HepG2 (cell line): Measurements from ENCODE around the gene DGKG. TPM values are rescaled to one million over a fixed set of nuclear protein-coding genes. Genes with fewer than 3 reads are reported as not detected.

Experiments used
- ASH2L ChIP-seq: fragments of 300-600, 200-600 bp; sonication (generic); IDR thresholded peaks from 2 replicates; pipeline ENCODE4 v1.7.0; 2017; ENCODE audit warnings: low read depth, mild to moderate bottlenecking, moderate library complexity, mixed read lengths, low read length; ENCODE audit not compliant: insufficient read length
- EHMT2 ChIP-seq: fragments of 200-600 bp; sonication (generic); IDR thresholded peaks from 2 replicates; pipeline ENCODE4 v1.7.0; 2017; ENCODE audit warnings: antibody characterized with exemption, low read depth, low read length, borderline replicate concordance
- KLF12 ChIP-seq: sonication (generic); formaldehyde crosslinking; IDR thresholded peaks from 2 replicates; pipeline ENCODE4 v1.4.0; 2020; ENCODE audit warnings: missing genetic modification reagents, borderline replicate concordance
- PAF1 ChIP-seq: IDR thresholded peaks from 2 replicates; pipeline ENCODE4 v1.6.1; 2016; ENCODE audit warnings: missing genetic modification reagents, missing compliant biosample characterization
- PHF5A ChIP-seq: IDR thresholded peaks from one replicate; pipeline ENCODE4 v1.6.1; 2018; ENCODE audit warnings: low read depth, missing genetic modification reagents; ENCODE audit not compliant: unreplicated experiment
- POLR2AphosphoS5 ChIP-seq: IDR thresholded peaks from 2 replicates; pipeline ENCODE4 v1.6.1; 2012; ENCODE audit warnings: low read depth, low read length
- PRPF4 ChIP-seq: fragments of 200-400 bp; formaldehyde crosslinking; IDR thresholded peaks from 2 replicates; pipeline ENCODE4 v1.6.1; 2016; ENCODE audit warnings: low read length, low read depth; ENCODE audit not compliant: poor library complexity, severe bottlenecking
- RARA ChIP-seq: IDR thresholded peaks from 2 replicates; pipeline ENCODE4 v1.6.1; 2016; ENCODE audit warnings: missing genetic modification reagents, missing compliant biosample characterization
- RARG ChIP-seq: sonication (generic); formaldehyde crosslinking; IDR thresholded peaks from 2 replicates; pipeline ENCODE4 v1.4.0; 2020; ENCODE audit warnings: low read depth, mild to moderate bottlenecking, missing genetic modification reagents
- RNF2 ChIP-seq: fragments of 450-650 bp; conservative IDR thresholded peaks from 2 replicates; pipeline ENCODE4 v1.6.1; 2016; ENCODE audit warnings: low read depth
- SKI ChIP-seq: fragments of 450-650 bp; IDR thresholded peaks from one replicate; pipeline ENCODE4 v1.6.1; 2018; ENCODE audit warnings: mild to moderate bottlenecking; ENCODE audit not compliant: partially characterized antibody
- ZNF224 ChIP-seq: sonication (generic); formaldehyde crosslinking; IDR thresholded peaks from 2 replicates; pipeline ENCODE4 v1.5.0; 2020; ENCODE audit warnings: mild to moderate bottlenecking, missing genetic modification reagents
- ZNF232 ChIP-seq: sonication (generic); formaldehyde crosslinking; IDR thresholded peaks from 2 replicates; pipeline ENCODE4 v1.4.0; 2020; ENCODE audit warnings: missing genetic modification reagents, borderline replicate concordance
- ZNF530 ChIP-seq: sonication (generic); formaldehyde crosslinking; IDR thresholded peaks from 2 replicates; pipeline ENCODE4 v1.5.0; 2020; ENCODE audit warnings: low read depth, mild to moderate bottlenecking, missing genetic modification reagents
- ZNF619 ChIP-seq: sonication (generic); formaldehyde crosslinking; IDR thresholded peaks from 2 replicates; pipeline ENCODE4 v1.4.0; 2020; ENCODE audit warnings: mild to moderate bottlenecking, missing genetic modification reagents
- ZNF674 ChIP-seq: sonication (generic); formaldehyde crosslinking; IDR thresholded peaks from 2 replicates; pipeline ENCODE4 v1.5.0; 2020; ENCODE audit warnings: low read depth, mild to moderate bottlenecking, missing genetic modification reagents
- ZNF713 ChIP-seq: sonication (generic); formaldehyde crosslinking; IDR thresholded peaks from 2 replicates; pipeline ENCODE4 v1.4.0; 2020; ENCODE audit warnings: mild to moderate bottlenecking, missing genetic modification reagents
- polyA plus RNA-seq, 8 experiments: library from polyadenylated mRNA; depleted of rRNA in 3 of 8; stranded (reverse) in 7 of 8; unstranded in 1 of 8; fragments of >200 nt; fragmentation: Illumina TruSeq in 4 of 8; extraction: Trizol in 4 of 8; gene quantifications; 2 replicates each; pipeline versions ENCODE4 v1.2.1 to v1.2.3, GENCODE V29; 2011 to 2016; ENCODE audit warnings: low read depth in 4 of 8, missing spikeins in 1 of 8, mixed read lengths in 1 of 8; ENCODE audit not compliant: insufficient read depth in 1 of 8
- total RNA-seq, 5 experiments: library from RNA; depleted of rRNA; stranded (reverse); fragments of >200 nt; fragmentation: Illumina TruSeq; extraction: Trizol; gene quantifications; 2 replicates each; pipeline ENCODE4 v1.2.3, GENCODE V29; 2016; ENCODE audit warnings: low read depth in 1 of 5
- TF ChIP-seq, protein P1 (sequence below): IDR thresholded peaks from 2 replicates; pipeline ENCODE4 v1.6.1; 2016
- TF ChIP-seq, protein P2 (sequence below): sonication (generic); formaldehyde crosslinking; IDR thresholded peaks from 2 replicates; pipeline ENCODE4 v1.4.0; 2020; ENCODE audit warnings: missing genetic modification reagents
- TF ChIP-seq, protein P3 (sequence below): IDR thresholded peaks from 2 replicates; pipeline ENCODE4 v1.6.1; 2016
- TF ChIP-seq, protein P4 (sequence below): sonication (generic); formaldehyde crosslinking; IDR thresholded peaks from 2 replicates; pipeline ENCODE4 v1.4.0; 2020; ENCODE audit warnings: missing genetic modification reagents, mild to moderate bottlenecking, borderline replicate concordance

Gene DGKG
- total and polyA plus RNA-seq, 2 of the 13 experiments (the other 11 are each of a cell fraction or from before 2014, with no cell fraction given) = 3.8 to 6.2 TPM

DNA sequence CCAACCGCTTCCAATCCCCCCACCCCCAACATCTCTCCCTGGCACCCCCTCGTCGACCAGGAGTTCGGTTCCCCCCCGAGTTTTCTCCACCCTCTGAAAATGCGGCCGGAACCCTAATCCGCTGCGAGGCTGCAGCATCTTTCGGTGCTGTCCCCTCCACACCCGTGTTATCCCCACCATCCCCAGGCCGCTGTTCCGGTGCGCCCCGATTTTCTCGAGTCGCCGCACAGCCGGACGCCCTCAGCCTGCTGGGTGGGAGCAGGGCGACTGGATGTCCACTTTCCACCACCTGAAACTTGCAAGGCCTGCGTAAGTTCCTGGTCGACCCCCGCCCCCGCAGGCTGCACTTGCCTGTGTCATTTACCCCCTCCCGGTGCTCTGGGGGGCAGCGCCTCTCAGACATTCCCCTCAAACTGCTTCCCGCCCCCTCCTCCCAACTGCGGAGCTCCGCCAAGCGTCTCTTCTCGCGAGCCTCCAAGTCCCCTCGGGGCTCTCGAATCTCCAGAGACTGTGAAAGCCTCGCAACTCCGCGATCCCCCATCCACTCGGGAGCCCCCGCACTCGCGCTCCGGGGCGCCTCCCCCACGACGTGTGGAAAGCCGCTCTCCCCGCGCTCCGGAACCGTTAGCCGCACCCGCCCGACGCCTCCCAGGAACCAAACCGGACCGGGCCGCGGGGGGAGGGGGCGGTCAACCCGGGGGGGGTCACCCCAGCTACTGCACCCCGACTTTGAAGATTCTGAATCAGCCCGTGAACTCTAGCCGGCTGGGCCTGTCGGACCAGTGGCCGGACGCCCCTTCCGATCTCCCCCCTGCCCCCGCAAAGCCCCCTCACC, 253.7 kb downstream of the DGKG start (continued):
- TF ChIP-seq, protein P1, sequence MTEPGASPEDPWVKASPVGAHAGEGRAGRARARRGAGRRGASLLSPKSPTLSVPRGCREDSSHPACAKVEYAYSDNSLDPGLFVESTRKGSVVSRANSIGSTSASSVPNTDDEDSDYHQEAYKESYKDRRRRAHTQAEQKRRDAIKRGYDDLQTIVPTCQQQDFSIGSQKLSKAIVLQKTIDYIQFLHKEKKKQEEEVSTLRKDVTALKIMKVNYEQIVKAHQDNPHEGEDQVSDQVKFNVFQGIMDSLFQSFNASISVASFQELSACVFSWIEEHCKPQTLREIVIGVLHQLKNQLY = no peak
- TF ChIP-seq ZNF530 (CRISPR knock-in tag) (no peak), ASH2L (peak; percentile 18), PHF5A (CRISPR knock-in tag) (no peak), SKI (no peak), ZNF713 (CRISPR knock-in tag) (no peak), EHMT2 (no peak), POLR2AphosphoS5 (no peak), ZNF232 (no peak), KLF12 (CRISPR knock-in tag) (no peak), PAF1 (CRISPR knock-in tag) (no peak), ZNF674 (CRISPR knock-in tag) (no peak), ZNF224 (no peak), RNF2 (no peak), RARG (CRISPR knock-in tag) (no peak), RARA (no peak), ZNF619 (CRISPR knock-in tag) (no peak), PRPF4 (no peak)
- TF ChIP-seq, protein P2, sequence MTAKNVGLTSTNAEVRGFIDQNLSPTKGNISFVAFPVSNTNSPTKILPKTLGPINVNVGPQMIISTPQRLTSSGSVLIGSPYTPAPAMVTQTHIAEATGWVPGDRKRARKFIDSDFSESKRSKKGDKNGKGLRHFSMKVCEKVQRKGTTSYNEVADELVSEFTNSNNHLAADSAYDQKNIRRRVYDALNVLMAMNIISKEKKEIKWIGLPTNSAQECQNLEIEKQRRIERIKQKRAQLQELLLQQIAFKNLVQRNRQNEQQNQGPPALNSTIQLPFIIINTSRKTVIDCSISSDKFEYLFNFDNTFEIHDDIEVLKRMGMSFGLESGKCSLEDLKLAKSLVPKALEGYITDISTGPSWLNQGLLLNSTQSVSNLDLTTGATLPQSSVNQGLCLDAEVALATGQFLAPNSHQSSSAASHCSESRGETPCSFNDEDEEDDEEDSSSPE (CRISPR knock-in tag) = no peak
- TF ChIP-seq, protein P3, sequence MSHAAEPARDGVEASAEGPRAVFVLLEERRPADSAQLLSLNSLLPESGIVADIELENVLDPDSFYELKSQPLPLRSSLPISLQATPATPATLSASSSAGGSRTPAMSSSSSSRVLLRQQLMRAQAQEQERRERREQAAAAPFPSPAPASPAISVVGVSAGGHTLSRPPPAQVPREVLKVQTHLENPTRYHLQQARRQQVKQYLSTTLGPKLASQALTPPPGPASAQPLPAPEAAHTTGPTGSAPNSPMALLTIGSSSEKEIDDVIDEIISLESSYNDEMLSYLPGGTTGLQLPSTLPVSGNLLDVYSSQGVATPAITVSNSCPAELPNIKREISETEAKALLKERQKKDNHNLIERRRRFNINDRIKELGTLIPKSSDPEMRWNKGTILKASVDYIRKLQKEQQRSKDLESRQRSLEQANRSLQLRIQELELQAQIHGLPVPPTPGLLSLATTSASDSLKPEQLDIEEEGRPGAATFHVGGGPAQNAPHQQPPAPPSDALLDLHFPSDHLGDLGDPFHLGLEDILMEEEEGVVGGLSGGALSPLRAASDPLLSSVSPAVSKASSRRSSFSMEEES = no peak; the same call in 1 of the 2 replicates
- TF ChIP-seq, protein P4, sequence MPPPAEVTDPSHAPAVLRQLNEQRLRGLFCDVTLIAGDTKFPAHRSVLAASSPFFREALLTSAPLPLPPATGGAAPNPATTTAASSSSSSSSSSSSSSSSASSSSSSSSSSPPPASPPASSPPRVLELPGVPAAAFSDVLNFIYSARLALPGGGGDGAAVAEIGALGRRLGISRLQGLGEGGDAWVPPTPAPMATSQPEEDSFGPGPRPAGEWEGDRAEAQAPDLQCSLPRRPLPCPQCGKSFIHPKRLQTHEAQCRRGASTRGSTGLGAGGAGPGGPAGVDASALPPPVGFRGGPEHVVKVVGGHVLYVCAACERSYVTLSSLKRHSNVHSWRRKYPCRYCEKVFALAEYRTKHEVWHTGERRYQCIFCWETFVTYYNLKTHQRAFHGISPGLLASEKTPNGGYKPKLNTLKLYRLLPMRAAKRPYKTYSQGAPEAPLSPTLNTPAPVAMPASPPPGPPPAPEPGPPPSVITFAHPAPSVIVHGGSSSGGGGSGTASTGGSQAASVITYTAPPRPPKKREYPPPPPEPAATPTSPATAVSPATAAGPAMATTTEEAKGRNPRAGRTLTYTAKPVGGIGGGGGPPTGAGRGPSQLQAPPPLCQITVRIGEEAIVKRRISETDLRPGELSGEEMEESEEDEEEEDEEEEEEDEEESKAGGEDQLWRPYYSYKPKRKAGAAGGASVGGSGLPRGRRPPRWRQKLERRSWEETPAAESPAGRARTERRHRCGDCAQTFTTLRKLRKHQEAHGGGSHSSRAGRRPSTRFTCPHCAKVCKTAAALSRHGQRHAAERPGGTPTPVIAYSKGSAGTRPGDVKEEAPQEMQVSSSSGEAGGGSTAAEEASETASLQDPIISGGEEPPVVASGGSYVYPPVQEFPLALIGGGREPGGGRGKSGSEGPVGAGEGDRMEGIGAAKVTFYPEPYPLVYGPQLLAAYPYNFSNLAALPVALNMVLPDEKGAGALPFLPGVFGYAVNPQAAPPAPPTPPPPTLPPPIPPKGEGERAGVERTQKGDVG (CRISPR knock-in tag) = no peak
